GM18873 (cell line): ENCODE measurements around the gene EIF3C.
"Not testable (repeated sequence)": the region's sequence is repeated elsewhere in the genome, so short reads cannot be mapped to it uniquely, and the experiment has no call there.

Experiments used
- ATAC-seq: cut with Tn5 transposase; IDR thresholded peaks from one replicate; pipeline ENCODE4 v1.9.1; 2021; ENCODE audit warnings: mild to moderate bottlenecking, moderate library complexity, moderate number of reproducible peaks; ENCODE audit not compliant: unreplicated experiment, low FRiP score

Gene EIF3C

GRCh38 chr16:28711220-28712083 lies at the start of gene EIF3C:
Gene EIF3C, plus strand, starts transcription at chr16:28711464. Its CDS starts 223 bp downstream, at chr16:28711687.
- peak; percentile 92 for ATAC-seq

GRCh38 chr16:28666264-28666663 lies 45.0 kb upstream of the EIF3C start:
- ATAC-seq, result not testable (repeated sequence)

GRCh38 chr16:28667480-28667879 lies 43.8 kb upstream of the EIF3C start:
- not testable (repeated sequence) for ATAC-seq

GRCh38 chr16:28668199-28668598 lies 43.1 kb upstream of the EIF3C start:
- ATAC-seq, result not testable (repeated sequence)

GRCh38 chr16:28688327-28688952 lies 22.8 kb upstream of the EIF3C start:
- not testable (repeated sequence) for ATAC-seq

GRCh38 chr16:28689425-28689824 lies 21.8 kb upstream of the EIF3C start:
- ATAC-seq, result not testable (repeated sequence)

- ATAC-seq, result not testable (repeated sequence)
These were observed 19.5 kb upstream of the EIF3C start for GRCh38 chr16:28691722-28692121.

GRCh38 chr16:28693257-28693950 lies 17.9 kb upstream of the EIF3C start:
- ATAC-seq, result not testable (repeated sequence)

- not testable (repeated sequence) for ATAC-seq
These were observed 11.5 kb upstream of the EIF3C start for GRCh38 chr16:28699792-28700191.

- ATAC-seq, result not testable (repeated sequence)
These were observed 10.9 kb upstream of the EIF3C start for GRCh38 chr16:28700349-28700748.

GRCh38 chr16:28701384-28701783 lies 9.9 kb upstream of the EIF3C start:
- ATAC-seq, result not testable (repeated sequence)

- ATAC-seq, result not testable (repeated sequence)
These were observed 7.0 kb upstream of the EIF3C start for GRCh38 chr16:28704246-28704645.

- ATAC-seq, result not testable (repeated sequence)
These were observed 11.8 kb downstream of the EIF3C start for GRCh38 chr16:28722852-28723650.

GRCh38 chr16:28731253-28731652 lies 20.0 kb downstream of the EIF3C start:
- ATAC-seq, result not testable (repeated sequence)

GRCh38 chr16:28732455-28733124 lies 21.3 kb downstream of the EIF3C start:
- not testable (repeated sequence) for ATAC-seq

GRCh38 chr16:28739787-28740186 lies 28.5 kb downstream of the EIF3C start:
- ATAC-seq, result not testable (repeated sequence)

- ATAC-seq, result not testable (repeated sequence)
These were observed 29.4 kb downstream of the EIF3C start for GRCh38 chr16:28740631-28741030.

- not testable (repeated sequence) for ATAC-seq
These were observed 30.0 kb downstream of the EIF3C start for GRCh38 chr16:28741295-28741694.

GRCh38 chr16:28746618-28747350 lies 35.5 kb downstream of the EIF3C start:
- not testable (repeated sequence) for ATAC-seq
